Measurements from ENCODE around the gene NSMCE1.

GRCh38 chr16:27224741-27225300 lies 43.8 kb downstream of the NSMCE1 start:
- TF ChIP-seq CTCF (IDR thresholded peaks at IDR 0.05; ENCODE audit: borderline replicate concordance, extremely low read depth, low read length, poor library complexity, severe bottlenecking) (no peak), EZH2 (IDR thresholded peaks at IDR 0.05; ENCODE audit: borderline replicate concordance, low read depth, low read length, severe bottlenecking) (no peak)
